SK-N-MC (cell line): Measurements from ENCODE around the gene DIP2C.

Experiments
- EZH2 ChIP-seq: fragments of 200-600 bp; sonication (generic); IDR thresholded peaks from one replicate; pipeline ENCODE4 v1.6.1; 2017; ENCODE audit warnings: antibody characterized with exemption
- POLR2AphosphoS5 ChIP-seq: IDR thresholded peaks from 2 replicates; pipeline ENCODE4 v1.6.1; 2012; ENCODE audit warnings: mild to moderate bottlenecking, low read depth, low read length, borderline replicate concordance

DNA sequence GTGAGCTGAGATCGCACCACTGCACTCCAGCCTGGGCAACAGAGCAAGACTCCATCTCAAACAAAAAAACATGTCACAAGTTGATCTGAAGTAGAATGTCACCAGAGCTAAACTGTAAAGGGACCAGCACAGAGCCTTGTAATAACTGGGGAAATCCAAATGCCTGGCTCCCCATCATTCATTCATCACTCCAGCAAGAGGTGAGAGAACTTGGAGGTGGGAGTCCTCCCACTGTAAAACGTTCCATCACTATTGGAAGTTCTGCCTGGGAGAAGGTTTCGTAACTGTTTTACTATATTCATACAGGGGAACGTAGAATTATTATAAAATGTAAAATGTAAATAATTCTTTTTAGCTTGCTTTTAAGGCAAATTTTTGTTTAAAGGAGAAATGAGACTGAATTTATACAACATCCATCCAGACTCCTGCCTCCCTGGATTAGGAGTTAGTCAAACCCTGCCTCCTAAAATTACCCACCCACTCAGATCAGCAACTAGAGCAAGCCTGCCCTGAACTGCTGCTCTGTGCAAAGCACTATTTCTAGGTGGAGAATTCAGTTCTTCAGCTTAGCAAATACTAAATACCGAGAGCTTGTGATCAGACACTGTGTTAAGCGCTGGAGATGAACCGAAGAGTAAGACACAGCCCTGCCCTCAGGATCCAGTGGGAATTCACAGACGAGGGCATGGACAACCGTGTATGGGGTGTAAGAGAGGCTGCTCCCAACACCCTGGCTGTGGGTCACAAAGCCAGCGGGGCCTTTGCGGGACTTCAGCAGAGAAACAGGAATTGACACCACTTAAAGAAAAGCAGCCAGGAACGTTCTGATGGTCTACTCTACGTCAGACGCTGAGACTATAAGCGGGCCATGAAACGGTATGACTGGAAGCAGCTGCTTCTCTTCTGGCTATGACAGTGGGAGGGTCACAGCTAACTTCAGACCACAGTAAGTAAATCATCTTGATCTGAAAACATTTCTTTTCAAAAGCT, 345.9 kb downstream of the DIP2C start:
- TF ChIP-seq POLR2AphosphoS5 (no peak), EZH2 (no peak)
